Neural progenitor cell (in vitro differentiated cells): ENCODE data around the gene MIEF2. TPM values are rescaled to one million over a fixed set of nuclear protein-coding genes. Genes with fewer than 3 reads are reported as not detected.
A peak's percentile ranks its signal among the peaks of the same experiment; 100 is the strongest.

Source experiments
- DNase-seq: peaks from one replicate; pipeline ENCODE4 v3.0.0-alpha.2; 2016; ENCODE audit warnings: low spot score
- H2AFZ ChIP-seq: fragments of 200-600 bp; sonication (generic); replicated peaks from 2 replicates; pipeline ENCODE4 v1.6.1; 2016; ENCODE audit warnings: antibody characterized with exemption
- H3F3A ChIP-seq: fragments of 200-600 bp; sonication (generic); 2 replicates; pipeline ENCODE4 v1.6.1; 2016; ENCODE audit warnings: antibody characterized with exemption, low read depth
- H3K27ac ChIP-seq: fragments of 200-600 bp; sonication (generic); 2 replicates; pipeline ENCODE4 v1.5.1; 2016; ENCODE audit warnings: mild to moderate bottlenecking
- H3K27me3 ChIP-seq: fragments of 200-600 bp; sonication (generic); 2 replicates; pipeline ENCODE4 v1.6.1; 2016; ENCODE audit warnings: mild to moderate bottlenecking, moderate library complexity
- H3K36me3 ChIP-seq: fragments of 200-600 bp; sonication (generic); 2 replicates; pipeline ENCODE4 v1.5.1; 2016
- H3K4me1 ChIP-seq: fragments of 200-600 bp; sonication (generic); 2 replicates; pipeline ENCODE4 v1.6.1; 2016; ENCODE audit warnings: mixed run types
- H3K4me2 ChIP-seq: fragments of 200-600 bp; sonication (generic); 2 replicates; pipeline ENCODE4 v1.6.1; 2016
- H3K4me3 ChIP-seq: fragments of 200-600 bp; sonication (generic); 2 replicates; pipeline ENCODE4 v1.5.1; 2016
- H3K79me2 ChIP-seq: fragments of 200-600 bp; sonication (generic); 2 replicates; pipeline ENCODE4 v1.6.1; 2016; ENCODE audit warnings: low read depth
- H3K9ac ChIP-seq: fragments of 200-600 bp; sonication (generic); 2 replicates; pipeline ENCODE4 v1.6.1; 2016
- H3K9me3 ChIP-seq: fragments of 200-600 bp; sonication (generic); 2 replicates; pipeline ENCODE4 v1.5.1; 2016; ENCODE audit warnings: low read depth
- H4K20me1 ChIP-seq: fragments of 200-600 bp; sonication (generic); 2 replicates; pipeline ENCODE4 v1.6.1; 2016; ENCODE audit warnings: low read depth
- H3K27ac Mint-ChIP-seq: 3 replicates; pipeline ENCODE4 v1.8.0; 2021; ENCODE audit warnings: mixed read lengths
- H3K27me3 Mint-ChIP-seq: 2 replicates; pipeline ENCODE4 v1.8.0; 2022; ENCODE audit warnings: low read depth, mild to moderate bottlenecking, inconsistent platforms, moderate library complexity, mixed read lengths; ENCODE audit not compliant: insufficient read depth
- H3K36me3 Mint-ChIP-seq: 3 replicates; pipeline ENCODE4 v1.8.0; 2021; ENCODE audit warnings: mixed read lengths
- H3K4me1 Mint-ChIP-seq: 3 replicates; pipeline ENCODE4 v1.8.0; 2021; ENCODE audit warnings: mixed read lengths
- H3K4me3 Mint-ChIP-seq: 3 replicates; pipeline ENCODE4 v1.8.0; 2021; ENCODE audit warnings: mild to moderate bottlenecking, moderate library complexity, mixed read lengths
- H3K9me3 Mint-ChIP-seq: 3 replicates; pipeline ENCODE4 v1.8.0; 2020; ENCODE audit warnings: mixed read lengths
- EZH2 ChIP-seq: fragments of 200-600 bp; sonication (generic); IDR thresholded peaks from 2 replicates; pipeline ENCODE4 v1.6.1; 2017; ENCODE audit warnings: antibody characterized with exemption, mild to moderate bottlenecking, moderate library complexity
- EZH2phosphoT487 ChIP-seq: fragments of 200-600 bp; sonication (generic); IDR thresholded peaks from 2 replicates; pipeline ENCODE4 v1.6.1; 2017; ENCODE audit warnings: antibody characterized with exemption
- total RNA-seq: library from RNA; depleted of rRNA; stranded (reverse); fragments of >200 nt; gene quantifications from 2 replicates; pipeline ENCODE4 v1.2.3, GENCODE V29; 2015; ENCODE audit warnings: low replicate concordance
- TF ChIP-seq, protein P1 (sequence below): fragments of 200-600 bp; sonication (generic); IDR thresholded peaks from 2 replicates; pipeline ENCODE4 v1.5.1; 2017; ENCODE audit warnings: antibody characterized with exemption, mild to moderate bottlenecking

Gene MIEF2
- total RNA-seq, 1 donor from 2014 or later = 8.1 TPM

DNA sequence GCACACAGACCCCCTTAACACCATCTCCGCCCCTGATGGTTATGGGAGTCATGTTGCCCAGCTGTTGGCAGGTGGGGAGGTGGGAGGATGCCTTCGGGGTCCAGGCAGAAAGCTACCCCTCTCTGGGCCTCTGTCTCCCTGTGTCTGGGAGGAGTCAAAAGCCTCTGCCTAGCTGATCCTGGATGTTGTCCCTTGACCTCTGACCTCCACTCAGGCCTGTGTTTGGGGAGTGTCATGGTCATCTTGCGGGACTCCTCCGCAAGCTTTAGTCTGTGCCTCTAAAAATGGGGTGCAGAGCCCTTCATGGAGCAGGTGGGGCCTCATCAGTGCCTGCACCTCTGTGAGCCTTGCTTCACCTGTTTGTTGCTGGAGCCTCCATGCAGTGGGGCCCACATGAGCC is 31.2 kb upstream of the MIEF2 start:
- no peak for DNase-seq
- no peak overlapping the region for H3K9ac ChIP-seq
- no peaks in the 10 kb centered on the region for H3K9me3 ChIP-seq
- H3K36me3 ChIP-seq = no peaks in the 10 kb centered on the region
- peaks cover 72% of the 10 kb centered on the region for H3K4me1 Mint-ChIP-seq
- H3K27me3 ChIP-seq = no peaks in the 10 kb centered on the region
- peaks cover 17% of the 10 kb centered on the region for H3F3A ChIP-seq
- peaks cover 80% of the 10 kb centered on the region for H3K79me2 ChIP-seq
- TF ChIP-seq, protein P1, sequence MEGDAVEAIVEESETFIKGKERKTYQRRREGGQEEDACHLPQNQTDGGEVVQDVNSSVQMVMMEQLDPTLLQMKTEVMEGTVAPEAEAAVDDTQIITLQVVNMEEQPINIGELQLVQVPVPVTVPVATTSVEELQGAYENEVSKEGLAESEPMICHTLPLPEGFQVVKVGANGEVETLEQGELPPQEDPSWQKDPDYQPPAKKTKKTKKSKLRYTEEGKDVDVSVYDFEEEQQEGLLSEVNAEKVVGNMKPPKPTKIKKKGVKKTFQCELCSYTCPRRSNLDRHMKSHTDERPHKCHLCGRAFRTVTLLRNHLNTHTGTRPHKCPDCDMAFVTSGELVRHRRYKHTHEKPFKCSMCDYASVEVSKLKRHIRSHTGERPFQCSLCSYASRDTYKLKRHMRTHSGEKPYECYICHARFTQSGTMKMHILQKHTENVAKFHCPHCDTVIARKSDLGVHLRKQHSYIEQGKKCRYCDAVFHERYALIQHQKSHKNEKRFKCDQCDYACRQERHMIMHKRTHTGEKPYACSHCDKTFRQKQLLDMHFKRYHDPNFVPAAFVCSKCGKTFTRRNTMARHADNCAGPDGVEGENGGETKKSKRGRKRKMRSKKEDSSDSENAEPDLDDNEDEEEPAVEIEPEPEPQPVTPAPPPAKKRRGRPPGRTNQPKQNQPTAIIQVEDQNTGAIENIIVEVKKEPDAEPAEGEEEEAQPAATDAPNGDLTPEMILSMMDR = no peak
- TF ChIP-seq EZH2phosphoT487 = no peak
- TF ChIP-seq EZH2 = no peak
- no peak overlapping the region for H3K4me3 ChIP-seq
- H3K4me1 ChIP-seq = peaks cover 50% of the 10 kb centered on the region
- H4K20me1 ChIP-seq = peaks cover 76% of the 10 kb centered on the region
- peak overlapping the region; percentile 57 for H3K27ac Mint-ChIP-seq
- no peaks in the 10 kb centered on the region for H3K9me3 Mint-ChIP-seq
- no peak overlapping the region for H2AFZ ChIP-seq
- H3K27ac ChIP-seq = no peak overlapping the region
- H3K36me3 Mint-ChIP-seq = no peaks in the 10 kb centered on the region
- peaks cover 6% of the 10 kb centered on the region for H3K27me3 Mint-ChIP-seq
- H3K4me2 ChIP-seq = peak overlapping the region; percentile 29
- H3K4me3 Mint-ChIP-seq = peak overlapping the region; percentile 99

DNA sequence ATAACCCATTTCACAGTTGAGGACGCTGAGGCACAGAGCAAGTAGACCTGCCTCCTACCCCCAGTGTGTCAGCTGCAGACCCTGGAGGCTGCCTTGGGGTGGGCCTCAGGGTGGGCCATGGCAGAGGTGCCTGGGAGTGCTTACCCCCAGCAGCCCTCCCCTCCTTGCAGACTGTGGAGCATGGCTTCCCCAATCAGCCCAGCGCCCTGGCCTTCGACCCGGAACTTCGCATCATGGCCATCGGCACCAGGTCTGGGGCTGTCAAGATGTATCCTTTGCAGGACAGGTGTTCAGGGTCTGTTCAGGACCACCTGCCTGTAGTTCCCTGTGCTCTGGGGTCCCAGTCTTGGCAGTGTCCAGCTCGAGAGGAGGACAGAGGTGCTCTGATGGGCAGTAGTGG is 30.7 kb upstream of the MIEF2 start:
- Mint-ChIP-seq H3K36me3 (peaks cover 4% of the 10 kb centered on the region), H3K27me3 (peaks cover 6% of the 10 kb centered on the region), H3K9me3 (no peaks in the 10 kb centered on the region), H3K4me1 (peaks cover 69% of the 10 kb centered on the region), H3K27ac (peak overlapping the region; percentile 98), H3K4me3 (peak overlapping the region; percentile 65)
- H3K4me2 ChIP-seq = peak overlapping the region; percentile 79
- peaks cover 76% of the 10 kb centered on the region for H4K20me1 ChIP-seq
- peaks cover 50% of the 10 kb centered on the region for H3K4me1 ChIP-seq
- no peaks in the 10 kb centered on the region for H3K9me3 ChIP-seq
- H3K4me3 ChIP-seq = no peak overlapping the region
- H3K27me3 ChIP-seq = no peaks in the 10 kb centered on the region
- H2AFZ ChIP-seq = no peak overlapping the region
- peak overlapping the region; percentile 70 for H3K27ac ChIP-seq
- no peak for DNase-seq
- peaks cover 12% of the 10 kb centered on the region for H3F3A ChIP-seq
- H3K9ac ChIP-seq = no peak overlapping the region
- peaks cover 80% of the 10 kb centered on the region for H3K79me2 ChIP-seq
- H3K36me3 ChIP-seq = no peaks in the 10 kb centered on the region
- TF ChIP-seq EZH2phosphoT487 (no peak), EZH2 (no peak)
- TF ChIP-seq, protein P1 = no peak

DNA sequence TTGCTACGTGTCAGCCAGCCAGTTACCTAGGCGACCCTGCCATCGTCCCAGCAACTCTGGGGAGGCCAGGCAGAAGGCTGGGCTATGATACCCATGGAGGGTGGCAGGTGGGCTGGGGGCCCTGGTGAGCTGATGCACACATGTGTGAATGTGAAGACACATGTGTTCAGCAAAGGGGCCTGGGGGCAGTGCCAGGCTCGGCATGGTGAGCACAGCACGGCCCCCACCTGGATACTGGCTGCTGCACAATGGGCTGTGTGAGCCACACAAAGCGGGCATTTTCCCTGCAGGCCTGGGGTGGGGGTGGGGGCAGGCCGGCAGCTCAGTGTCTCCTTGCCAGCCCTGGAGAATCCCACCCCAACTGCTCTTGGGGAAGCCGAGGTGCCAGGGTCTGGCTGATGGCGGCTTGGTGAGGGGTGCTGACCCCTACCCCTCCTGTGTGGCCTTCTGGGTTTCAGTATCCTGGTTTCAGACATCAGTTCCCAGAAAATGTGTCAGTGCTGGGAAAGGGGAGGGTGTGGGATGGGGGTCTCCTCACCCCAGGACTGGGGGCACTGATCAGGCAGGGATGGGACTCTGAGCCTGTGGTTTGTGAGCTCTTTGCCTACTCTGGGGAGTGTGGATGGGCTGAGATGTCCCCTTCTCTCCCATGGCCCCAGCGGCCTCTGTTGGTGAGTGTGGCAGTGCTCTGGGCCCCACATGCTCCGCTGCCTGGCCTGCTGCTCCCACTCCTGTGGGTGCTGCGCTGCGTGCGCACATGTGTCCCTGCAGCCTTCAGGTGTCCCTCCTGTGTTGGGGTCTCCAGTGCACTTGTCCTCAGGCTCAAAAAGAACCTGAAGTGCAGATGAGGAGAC is 29.9 kb upstream of the MIEF2 start:
- Histone ChIP-seq H3K9ac (peak overlapping the region; percentile 32), H2AFZ (no peak overlapping the region), H4K20me1 (peaks cover 76% of the 10 kb centered on the region), H3F3A (peaks cover 8% of the 10 kb centered on the region), H3K79me2 (peaks cover 80% of the 10 kb centered on the region), H3K9me3 (no peaks in the 10 kb centered on the region), H3K4me3 (peak overlapping the region; percentile 39), H3K4me1 (peaks cover 50% of the 10 kb centered on the region), H3K27ac (peak overlapping the region; percentile 70), H3K27me3 (no peaks in the 10 kb centered on the region), H3K4me2 (peak overlapping the region; percentile 79), H3K36me3 (no peaks in the 10 kb centered on the region)
- no peaks in the 10 kb centered on the region for H3K9me3 Mint-ChIP-seq
- peak overlapping the region; percentile 65 for H3K4me3 Mint-ChIP-seq
- H3K4me1 Mint-ChIP-seq = peaks cover 67% of the 10 kb centered on the region
- peaks cover 6% of the 10 kb centered on the region for H3K27me3 Mint-ChIP-seq
- peak overlapping the region; percentile 98 for H3K27ac Mint-ChIP-seq
- no peak for DNase-seq
- no peak for TF ChIP-seq EZH2phosphoT487
- TF ChIP-seq, protein P1 = no peak
- TF ChIP-seq EZH2 = no peak
- H3K36me3 Mint-ChIP-seq = peaks cover 8% of the 10 kb centered on the region
